GM18519 (cell line): Measurements from ENCODE around the gene PGM1.

Experiments
- ATAC-seq: cut with Tn5 transposase; IDR thresholded peaks from one replicate; pipeline ENCODE4 v1.9.1; 2021; ENCODE audit warnings: mild to moderate bottlenecking, moderate library complexity; ENCODE audit not compliant: unreplicated experiment, low FRiP score

Gene PGM1

DNA sequence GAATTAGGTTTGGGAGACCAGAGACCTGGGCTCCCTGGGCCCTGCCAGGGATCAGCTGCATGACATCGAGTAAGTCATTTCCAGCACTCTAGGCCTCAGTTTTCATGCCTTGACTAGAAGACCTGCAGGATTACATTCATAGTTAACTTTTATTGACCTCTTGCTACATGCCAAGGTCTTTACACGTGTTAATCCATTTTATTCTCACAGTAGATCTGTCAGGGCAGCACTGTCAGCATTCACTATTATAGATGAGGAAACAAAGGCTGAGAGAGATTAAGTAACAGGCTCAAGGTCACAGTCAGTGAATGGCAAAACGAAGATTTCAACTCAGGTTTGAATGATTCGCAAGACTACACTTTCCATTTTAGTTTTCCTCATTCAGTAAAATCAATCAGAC, 37.0 kb downstream of the PGM1 start:
- no peak for ATAC-seq

DNA sequence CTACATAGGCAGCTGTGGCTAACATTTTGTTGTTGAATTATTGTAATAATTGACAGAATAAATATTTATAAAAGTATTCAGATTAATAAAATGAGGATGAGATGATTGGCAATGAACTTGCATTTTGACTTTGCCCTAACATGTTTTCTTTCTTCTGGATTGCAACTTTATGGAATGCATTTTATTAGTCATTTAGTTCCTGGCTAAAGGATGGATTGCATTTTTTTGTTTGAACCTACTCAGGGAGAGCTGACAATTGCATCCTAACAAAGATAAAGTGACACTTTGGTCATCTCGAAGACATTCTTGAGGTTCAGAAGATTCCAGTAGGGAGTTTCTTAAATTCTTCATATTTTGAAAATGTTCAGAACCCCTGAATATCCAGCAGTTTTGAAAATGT, 37.5 kb downstream of the PGM1 start:
- no peak for ATAC-seq

DNA sequence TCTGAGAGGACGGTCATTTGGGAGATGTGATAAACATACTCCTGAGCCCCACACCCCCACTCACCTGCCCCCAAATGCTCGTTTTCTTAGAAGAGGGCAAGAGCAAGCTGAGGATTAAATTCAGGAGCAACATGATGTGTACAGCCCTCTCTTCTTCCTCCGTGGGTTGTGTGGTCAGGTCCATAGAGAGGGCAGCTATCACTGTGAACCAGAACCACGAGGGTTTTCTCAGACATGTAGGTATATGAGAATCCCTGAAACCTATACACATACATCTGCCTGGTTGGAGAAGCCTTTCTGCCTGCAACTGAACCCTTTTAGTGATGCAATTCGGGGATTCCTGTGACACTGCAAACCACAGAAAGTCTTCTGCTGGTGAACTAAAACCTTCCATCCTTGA, 38.9 kb downstream of the PGM1 start:
- ATAC-seq, result no peak

DNA sequence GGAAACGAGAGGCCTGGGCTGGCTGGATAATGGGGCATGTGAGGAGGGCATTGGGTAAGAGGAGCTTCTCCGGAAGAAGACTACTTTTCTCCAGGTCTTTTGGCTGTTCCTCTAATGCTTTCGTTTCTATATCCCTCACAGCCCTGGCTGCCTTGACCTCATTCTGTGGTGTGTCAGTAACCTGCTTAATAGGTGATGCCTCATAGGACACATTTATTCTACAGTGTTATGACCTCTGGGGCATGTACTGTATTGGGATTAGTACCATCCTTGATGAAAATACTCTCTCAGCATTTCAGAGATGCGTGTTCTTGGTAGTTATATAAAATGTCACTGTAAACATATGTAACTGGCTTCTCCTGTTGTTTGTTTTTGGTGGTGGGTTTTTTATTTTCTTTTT, 40.1 kb downstream of the PGM1 start:
- ATAC-seq, result no peak

DNA sequence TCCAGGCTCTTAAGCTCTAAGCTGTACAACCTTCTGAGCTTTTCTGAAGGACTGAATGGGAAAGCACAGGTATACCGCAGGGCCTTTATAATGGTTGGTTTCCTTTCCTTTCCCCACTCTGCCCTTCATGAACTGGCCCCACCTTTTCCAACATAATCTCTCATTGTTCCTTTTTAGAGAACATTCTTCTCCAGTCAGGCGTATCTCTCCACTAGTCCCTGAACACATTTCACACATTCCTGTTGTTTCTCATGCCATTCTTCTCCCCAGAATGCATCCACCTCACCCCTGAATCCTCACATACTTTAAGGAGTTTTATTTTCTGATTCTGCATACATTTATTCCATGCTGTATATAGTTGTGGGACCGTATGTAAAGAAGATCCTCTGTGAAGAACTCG, 41.3 kb downstream of the PGM1 start:
- ATAC-seq, result no peak

DNA sequence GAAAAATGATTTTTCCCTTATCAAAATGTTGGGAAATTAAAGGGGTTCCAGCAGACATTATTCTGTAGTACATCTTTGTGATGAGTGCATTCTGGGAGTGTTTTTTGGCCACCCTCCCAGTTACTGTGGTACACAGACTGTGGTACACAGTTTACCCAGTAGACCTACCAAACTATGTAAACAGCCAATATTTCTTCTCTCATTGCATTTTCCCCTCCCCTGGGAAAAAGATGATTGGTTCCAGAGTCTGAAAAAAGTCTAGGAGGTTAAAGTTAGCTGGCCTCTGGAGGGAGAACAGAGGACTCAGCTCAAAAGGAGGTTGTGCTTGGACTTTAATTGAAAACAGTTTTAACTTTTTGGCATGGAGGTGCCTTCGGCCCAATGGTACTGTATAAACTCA, 42.5 kb downstream of the PGM1 start:
- no peak for ATAC-seq

DNA sequence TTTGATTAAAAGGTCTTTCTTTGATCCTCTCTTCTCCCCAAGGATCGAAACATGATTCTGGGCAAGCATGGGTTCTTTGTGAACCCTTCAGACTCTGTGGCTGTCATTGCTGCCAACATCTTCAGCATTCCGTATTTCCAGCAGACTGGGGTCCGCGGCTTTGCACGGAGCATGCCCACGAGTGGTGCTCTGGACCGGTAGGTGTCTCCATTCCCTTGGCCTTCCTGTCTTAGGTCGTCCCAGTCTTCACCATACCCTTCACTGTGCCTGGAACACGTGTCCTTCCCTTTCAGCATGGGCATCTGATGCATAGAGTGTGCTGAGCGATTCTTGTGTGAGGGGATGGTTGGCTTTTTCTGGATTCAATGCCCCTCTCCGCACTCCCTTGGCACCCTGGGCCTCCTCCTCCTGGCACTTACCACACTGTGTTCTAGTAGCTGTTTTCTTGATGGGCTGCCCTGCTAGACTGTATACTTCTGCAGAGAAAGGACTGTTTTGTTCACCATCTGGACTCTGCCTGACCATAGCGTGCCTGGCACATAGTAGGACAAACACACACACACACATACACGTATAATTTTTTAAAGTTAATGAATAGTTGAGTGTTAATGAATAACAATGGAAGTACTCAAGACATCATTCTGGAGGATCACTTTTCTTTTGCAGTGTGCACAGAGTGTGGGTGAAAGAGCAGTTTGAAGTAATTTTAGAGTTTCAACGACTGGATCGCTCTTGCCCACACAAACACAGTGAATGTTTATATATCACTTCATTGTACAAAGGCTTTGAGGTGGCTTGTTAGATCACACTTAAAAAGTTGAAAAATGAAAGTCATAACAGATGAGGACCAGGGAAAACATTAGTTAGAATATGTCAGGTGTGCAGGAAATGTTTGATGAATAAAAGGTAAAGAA, 43.2 kb downstream of the PGM1 start:
- no peak for ATAC-seq

DNA sequence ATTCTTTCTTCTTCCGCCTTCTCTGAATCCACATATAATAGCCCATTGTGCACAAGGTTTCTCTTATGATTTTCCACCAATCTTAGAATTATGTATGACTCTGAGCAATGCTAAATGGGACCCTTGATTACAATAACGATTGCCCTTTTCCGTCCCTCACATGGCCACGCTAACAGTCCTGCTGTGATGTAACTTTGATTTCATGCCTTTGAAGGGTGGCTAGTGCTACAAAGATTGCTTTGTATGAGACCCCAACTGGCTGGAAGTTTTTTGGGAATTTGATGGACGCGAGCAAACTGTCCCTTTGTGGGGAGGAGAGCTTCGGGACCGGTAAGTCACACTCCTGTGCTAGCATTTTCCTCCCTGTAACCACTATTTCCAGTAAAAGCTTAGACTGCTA, 45.3 kb downstream of the PGM1 start:
- no peak for ATAC-seq

DNA sequence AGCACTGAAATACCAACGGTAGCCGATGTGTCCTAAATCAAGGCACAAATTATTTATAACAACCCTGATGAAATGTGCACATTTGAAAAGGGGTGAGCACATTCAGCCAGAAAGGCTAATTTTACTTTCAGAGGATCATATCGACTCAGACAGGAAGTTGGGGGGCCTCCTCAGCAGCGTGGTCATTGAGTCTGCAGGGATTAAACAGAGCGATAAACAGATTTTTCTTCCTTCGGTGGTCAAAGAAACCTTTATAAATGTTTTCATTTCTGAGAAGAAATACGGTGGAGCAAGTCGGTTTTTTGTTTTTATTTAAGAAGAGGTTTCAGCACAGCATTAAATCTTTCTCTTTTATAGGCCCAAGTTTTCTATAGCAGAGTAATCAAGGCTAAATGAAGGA, 45.7 kb downstream of the PGM1 start:
- no peak for ATAC-seq

DNA sequence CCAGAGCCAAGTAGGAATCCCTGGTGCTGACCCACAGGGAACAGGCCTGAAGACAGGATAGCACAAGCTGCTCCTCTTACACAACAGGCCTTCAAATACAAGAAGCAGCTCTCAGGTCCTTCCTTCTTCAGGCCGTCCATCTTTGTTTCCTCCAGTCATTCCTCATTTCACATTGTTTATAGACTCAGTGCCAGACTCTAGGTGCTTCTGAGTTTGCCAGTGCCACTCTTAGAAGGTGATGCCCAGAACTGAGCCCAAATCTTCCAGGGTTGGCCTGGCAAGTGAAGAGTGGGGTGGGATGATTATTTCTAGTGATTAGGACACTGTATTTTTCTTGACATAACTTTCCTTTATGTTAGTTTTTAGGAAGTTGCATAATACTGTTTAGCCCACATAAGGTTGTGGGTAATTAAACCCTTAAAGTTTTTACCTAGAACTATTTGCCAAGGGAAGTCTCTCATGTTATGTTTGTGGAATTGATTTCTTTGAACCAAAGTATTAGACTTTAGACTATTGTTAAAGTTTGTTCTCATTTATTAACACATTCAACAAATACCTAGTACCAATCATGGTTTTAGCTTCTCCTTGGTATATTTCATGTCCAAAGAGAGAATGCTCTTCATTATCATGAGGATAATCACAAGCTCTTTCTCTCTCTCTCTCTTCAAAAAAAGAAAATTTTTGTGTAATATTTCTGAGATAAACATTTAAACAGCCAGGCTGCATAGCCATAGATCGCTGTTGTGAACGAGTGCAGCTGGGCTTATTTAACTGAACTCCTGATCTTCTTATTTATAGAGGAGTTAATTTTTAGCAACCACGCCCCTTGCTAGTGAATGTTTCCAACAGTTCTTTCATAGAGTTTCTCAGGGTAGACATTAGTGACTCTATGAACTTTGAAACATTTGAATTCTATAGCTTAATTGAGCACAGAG, 47.7 kb downstream of the PGM1 start:
- no peak for ATAC-seq

DNA sequence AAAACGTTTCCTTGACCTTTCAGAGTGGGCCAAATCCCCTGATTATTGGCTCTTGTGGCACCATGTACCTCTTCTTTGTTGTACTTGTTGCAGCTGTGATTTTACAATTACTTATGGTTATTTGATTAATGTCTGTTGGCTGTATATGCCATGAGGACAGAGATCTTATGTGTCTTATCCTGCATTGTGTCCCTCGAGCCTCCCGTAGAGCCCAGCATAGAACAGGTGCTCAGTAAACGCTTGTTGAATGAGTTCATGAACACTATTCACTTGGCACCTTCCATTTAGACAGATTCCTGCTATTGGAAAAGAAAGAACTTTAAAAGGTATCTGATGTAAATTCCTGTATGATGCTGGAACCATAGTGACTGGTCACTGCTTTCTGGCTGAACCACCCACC, 48.4 kb downstream of the PGM1 start:
- ATAC-seq, result no peak

DNA sequence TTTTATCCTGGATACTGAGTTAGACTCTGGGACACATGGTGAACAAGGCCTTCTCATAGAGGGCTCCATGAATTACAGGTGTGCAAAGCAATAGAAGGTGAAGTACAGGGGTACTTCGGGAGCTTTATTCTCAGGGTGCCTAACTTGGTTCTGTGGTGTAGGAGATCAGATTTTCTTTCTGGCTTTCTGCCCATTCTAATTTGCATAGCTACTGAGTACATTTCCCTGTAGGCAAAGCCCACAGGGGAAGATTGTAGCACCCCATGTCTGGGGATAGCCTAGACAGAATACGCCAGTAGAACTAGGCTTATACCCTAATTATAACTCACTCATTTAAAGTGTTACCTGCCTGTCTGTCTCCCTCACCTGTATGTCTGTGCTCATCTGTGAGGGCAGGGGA, 49.7 kb downstream of the PGM1 start:
- no peak for ATAC-seq

DNA sequence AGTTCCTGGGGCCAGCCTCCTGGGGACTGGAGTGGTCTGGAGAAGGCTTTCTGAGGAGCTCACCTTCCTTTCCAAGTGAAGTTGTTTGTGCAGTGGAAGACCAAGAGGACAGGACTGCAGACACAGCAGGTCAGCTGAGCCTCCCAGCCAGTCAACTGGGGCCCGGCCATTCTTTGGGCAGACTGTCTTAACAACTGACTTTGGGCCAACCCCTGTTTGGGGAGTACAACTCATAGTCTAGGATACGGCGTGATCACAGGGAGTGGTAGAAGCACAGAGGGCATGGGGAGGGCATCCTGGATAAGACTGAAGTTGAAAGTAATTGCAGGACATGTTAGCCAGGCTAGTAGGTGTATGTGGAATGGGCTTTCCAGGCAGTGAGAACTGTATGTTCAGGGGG, 50.3 kb downstream of the PGM1 start:
- ATAC-seq, result no peak

DNA sequence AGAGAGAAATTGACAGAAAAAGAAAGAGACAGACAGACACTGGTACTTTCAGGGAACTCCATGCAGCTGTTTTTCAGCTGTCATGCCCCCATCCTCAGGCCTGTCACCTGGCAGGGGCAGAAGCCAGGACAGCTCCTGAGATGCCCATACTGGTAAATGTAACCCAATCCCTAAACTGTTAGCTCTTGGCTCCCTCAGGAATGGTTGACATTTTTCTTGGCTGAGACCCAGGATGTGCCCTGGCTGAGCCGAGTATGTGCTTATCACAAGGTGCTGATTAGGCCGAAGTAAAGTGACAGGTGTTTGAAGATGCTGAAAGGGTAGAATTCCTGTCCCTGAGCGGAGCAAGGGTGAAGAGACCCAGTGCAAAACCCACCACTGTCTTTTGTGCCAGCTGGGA, 50.7 kb downstream of the PGM1 start:
- no peak for ATAC-seq

DNA sequence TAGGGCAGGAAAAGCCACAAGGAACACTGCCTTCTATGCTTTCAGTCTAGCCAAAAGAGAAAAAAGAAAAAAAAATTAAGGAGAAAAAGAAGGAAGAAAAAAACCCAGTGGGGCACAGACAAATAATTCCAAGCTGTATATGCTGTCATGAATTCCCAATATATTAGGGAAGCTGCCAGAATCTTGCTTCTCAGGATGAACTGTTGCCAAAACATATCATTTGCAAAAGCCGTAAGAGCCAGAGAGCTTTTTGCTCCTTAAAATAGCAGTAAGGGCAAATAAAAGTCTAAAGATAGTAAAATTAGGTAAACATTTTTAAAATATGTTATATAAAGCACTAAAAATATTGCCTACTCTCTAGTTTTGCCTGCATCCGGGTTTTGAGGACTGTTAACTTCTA, 52.1 kb downstream of the PGM1 start:
- no peak for ATAC-seq

DNA sequence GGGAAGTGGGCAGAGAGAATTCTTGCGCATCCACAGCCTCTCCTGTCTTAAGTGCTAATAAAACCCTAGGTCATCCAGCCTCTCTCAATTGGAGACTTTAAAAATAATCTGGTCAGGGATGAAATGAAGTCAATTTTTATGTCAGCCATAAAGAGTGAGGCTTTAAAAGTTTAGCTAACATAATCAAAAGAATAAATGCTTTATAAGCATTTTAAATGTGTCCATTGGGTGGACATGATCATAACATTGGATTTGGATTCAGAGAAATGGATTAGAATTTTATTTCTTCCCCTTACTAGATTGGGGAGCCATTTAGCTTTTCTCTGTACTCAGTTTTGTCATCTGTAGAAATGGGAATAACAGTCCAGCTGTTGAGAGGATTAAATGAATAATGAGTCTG, 55.5 kb downstream of the PGM1 start:
- ATAC-seq, result no peak

DNA sequence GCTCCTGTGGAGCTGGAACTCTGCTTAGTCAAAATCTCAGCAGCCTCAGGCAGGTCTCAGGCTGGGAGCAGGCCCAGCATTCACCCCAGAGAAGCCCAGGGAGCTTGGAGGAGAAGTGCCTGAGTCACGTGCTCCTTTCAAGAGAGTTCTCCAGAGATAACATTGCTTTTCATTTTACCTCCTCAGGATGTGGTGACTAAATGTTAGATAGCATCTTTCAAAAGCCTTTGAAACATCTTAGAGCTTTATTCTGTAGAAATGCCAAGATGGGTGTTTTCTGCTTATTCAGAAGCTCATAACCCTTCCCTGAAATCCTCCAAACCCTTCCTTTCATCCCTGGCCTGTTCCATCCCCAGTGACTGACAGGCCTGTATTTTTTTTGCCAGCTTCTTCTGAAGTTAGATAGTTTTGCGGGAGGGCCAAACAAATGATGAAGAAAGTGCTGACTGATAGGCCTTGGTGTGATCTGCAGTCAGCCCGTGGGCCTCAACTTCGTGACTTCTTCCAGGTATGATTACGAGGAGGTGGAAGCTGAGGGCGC, 58.0 kb downstream of the PGM1 start:
- ATAC-seq, result no peak

DNA sequence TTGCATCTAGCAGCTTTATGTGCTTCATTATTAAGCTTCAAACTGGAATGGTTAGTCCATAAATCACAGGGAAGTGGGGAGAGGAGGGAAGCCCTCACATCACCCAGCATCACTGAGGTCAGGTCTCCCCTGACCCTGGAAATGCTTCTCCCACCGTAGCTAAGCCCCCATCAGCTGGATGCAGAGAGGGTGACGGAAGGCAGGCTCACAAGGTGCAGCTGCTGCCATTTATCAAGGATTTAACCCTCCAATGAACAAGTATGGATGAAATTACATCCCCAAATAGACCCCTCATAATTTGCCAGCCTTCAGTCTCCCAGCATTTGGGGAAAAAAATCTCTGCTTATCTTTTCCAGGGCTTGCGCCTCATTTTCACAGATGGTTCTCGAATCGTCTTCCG, 60.8 kb downstream of the PGM1 start:
- no peak for ATAC-seq

DNA sequence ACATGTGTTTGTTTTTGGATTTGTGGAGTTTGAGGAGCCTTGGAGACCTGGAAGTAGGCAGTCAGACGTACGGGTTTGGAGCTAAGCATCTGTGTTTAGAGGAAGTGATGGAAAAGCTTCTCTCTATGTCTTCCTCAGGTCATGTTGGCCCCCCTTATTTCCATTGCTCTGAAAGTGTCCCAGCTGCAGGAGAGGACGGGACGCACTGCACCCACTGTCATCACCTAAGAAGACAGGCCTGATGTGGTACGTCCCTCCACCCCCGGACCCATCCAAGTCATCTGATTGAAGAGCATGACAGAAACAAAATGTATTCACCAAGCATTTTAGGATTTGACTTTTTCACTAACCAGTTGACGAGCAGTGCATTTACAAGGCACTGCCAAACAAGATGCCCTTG, 66.2 kb downstream of the PGM1 start:
- no peak for ATAC-seq

DNA sequence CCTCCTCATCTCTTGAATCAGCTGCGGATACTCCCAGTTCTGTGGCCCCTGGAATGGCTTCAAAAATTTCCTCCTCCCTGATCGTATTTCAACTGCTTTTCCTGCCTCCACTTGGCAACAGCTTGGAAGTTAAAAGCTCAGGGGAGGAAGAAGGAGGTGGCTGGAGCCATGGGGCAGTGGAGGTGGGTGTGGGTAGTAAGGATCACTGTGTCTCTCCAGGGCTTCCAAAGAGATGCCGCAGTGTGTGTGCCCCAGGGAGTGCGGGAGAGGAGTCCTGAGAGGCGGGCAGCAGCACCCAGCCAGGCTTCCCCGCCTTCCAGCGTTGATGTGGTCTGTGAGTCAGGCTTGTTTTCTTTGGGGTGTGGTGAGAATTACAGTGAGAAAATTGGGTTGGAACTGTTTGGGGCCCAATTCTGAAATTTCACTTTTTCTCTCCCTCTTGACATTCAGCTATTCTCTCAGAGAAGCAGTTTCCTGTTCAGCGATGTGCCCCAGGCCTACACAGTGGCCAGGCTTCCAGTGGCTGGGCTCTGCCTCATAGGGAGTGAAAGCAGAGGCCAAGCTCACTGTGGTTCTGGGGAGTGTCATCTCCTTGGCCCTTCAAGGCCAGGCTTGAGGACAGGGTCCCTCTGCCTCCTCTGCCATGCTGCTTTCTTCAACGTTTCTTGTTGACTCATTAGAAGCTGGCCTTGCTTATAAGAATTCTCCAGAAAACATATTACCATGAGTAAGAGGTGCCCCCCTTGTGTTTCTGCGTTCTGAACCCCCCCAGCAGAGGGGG, 69.0 kb downstream of the PGM1 start:
- no peak for ATAC-seq

DNA sequence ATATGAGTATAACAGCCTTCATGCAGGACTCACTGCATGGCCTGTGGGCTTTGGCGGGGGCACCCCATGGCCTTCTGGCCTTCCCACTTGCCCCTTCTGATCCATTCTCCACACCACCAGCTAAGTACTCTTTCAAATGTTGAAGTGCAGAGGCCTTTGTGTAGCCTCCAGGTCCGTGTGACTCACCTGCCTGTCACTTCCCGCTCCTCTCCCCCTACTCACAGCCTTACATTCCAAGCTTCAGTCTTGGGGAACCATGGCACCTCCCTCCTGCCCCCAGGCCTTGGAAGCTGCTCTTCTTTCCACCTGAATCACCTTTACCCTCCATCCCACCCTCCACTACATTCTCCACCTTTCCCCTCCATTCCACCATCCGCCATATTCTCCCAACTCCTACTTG, 69.6 kb downstream of the PGM1 start:
- no peak for ATAC-seq
